Right lobe of liver (tissue), 4 donors: ENCODE results near the gene SMIM36.

ENCODE experiments used
- POLR2A ChIP-seq: fragments of 450-650 bp; IDR thresholded peaks from one replicate; pipeline ENCODE4 v1.6.1; 2017; ENCODE audit warnings: antibody characterized with exemption, mild to moderate bottlenecking
- TF ChIP-seq, protein P1 (sequence below), 4 donors: fragments of 200-600 bp in 3 of 4; fragments of 450-650 bp in 1 of 4; IDR thresholded peaks; one replicate each; pipeline versions ENCODE4 v1.5.1 to v1.8.0; 2016 to 2022; ENCODE audit warnings: antibody characterized with exemption in 4 of 4, mild to moderate bottlenecking in 2 of 4
- donor health status: DM: no; HTN: no; CAD: no.
- donor health status: DM: no; HTN: no; CAD: no.
- donor health status: DM: no; HTN: yes; CAD: no.

DNA sequence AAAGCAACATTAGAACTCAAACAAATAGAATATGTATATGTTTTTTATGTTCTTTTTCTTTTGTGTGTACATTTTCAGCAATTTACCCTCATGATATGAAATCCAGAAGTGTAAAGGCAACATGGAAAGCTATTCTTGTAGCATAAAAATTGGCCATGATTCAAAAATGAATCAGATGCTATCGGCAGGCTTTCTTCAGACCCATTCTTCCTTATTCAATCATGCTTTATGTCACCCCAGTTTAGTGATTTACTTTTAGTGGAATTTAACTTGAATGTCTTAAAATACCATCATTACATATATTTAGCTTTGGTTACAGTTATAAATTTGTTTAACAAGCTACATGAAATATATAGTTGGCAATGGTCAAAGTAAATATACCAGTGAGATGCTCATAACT is 21.4 kb upstream of the SMIM36 start:
- TF ChIP-seq, protein P1, sequence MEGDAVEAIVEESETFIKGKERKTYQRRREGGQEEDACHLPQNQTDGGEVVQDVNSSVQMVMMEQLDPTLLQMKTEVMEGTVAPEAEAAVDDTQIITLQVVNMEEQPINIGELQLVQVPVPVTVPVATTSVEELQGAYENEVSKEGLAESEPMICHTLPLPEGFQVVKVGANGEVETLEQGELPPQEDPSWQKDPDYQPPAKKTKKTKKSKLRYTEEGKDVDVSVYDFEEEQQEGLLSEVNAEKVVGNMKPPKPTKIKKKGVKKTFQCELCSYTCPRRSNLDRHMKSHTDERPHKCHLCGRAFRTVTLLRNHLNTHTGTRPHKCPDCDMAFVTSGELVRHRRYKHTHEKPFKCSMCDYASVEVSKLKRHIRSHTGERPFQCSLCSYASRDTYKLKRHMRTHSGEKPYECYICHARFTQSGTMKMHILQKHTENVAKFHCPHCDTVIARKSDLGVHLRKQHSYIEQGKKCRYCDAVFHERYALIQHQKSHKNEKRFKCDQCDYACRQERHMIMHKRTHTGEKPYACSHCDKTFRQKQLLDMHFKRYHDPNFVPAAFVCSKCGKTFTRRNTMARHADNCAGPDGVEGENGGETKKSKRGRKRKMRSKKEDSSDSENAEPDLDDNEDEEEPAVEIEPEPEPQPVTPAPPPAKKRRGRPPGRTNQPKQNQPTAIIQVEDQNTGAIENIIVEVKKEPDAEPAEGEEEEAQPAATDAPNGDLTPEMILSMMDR (IDR thresholded peaks at IDR 0.05), result no peak
- TF ChIP-seq POLR2A, result no peak
